IMR-90 (cell line): Measurements from ENCODE around the gene MSI1. TPM values are rescaled to one million over a fixed set of nuclear protein-coding genes. Genes with fewer than 3 reads are reported as not detected.
A peak's percentile ranks its signal among the peaks of the same experiment; 100 is the strongest.

ENCODE experiments used
- ATAC-seq: fragments of 200-7000 bp; cut with Tn5 transposase; 2 replicates; pipeline ENCODE4 v1.9.1; 2020; ENCODE audit warnings: low read depth, mild to moderate bottlenecking, moderate library complexity
- BruUV-seq: library from RNA; stranded (reverse); fragments of 400-500 nt; replicated peaks from 2 replicates; lab custom pipeline; 2021; lab: Mats Ljungman, UMichigan
- CTCF ChIA-PET: fragments of 300-600 bp; formaldehyde crosslinking; extraction: SDS; loops from one replicate; lab custom pipeline; 2021; ENCODE audit warnings: antibody characterized with exemption; lab: Yijun Ruan, JAX
- POLR2A ChIA-PET: fragments of 300-600 bp; sonication (Branson Sonifier 250); formaldehyde crosslinking; loops from one replicate; lab custom pipeline; 2022; ENCODE audit warnings: antibody characterized with exemption; ENCODE audit not compliant: unreplicated experiment; lab: Charles Lee
- DNase-seq: peaks from one replicate; pipeline ENCODE4 v3.0.0; 2013
- H2AFZ ChIP-seq: replicated peaks from 2 replicates; pipeline ENCODE3; 2013; ENCODE audit warnings: low read length, mild to moderate bottlenecking; ENCODE audit not compliant: poor library complexity
- H2AK5ac ChIP-seq: 2 replicates; pipeline ENCODE4 v1.6.1; 2013; ENCODE audit warnings: low read depth, low read length, inconsistent platforms
- H2AK9ac ChIP-seq: replicated peaks from 2 replicates; pipeline ENCODE3; 2013; ENCODE audit warnings: mild to moderate bottlenecking, low read depth, low read length, moderate library complexity; ENCODE audit not compliant: poor library complexity
- H2BK120ac ChIP-seq: 2 replicates; pipeline ENCODE4 v1.6.1; 2013; ENCODE audit warnings: low read depth, low read length, inconsistent platforms
- H2BK15ac ChIP-seq: 3 replicates; pipeline ENCODE4 v1.6.1; 2013; ENCODE audit warnings: low read depth, low read length, inconsistent platforms
- H2BK20ac ChIP-seq: 2 replicates; pipeline ENCODE4 v1.6.1; 2013; ENCODE audit warnings: low read depth, mild to moderate bottlenecking, inconsistent platforms, low read length, moderate library complexity
- H2BK5ac ChIP-seq: 2 replicates; pipeline ENCODE4 v1.6.1; 2013; ENCODE audit warnings: mild to moderate bottlenecking, low read depth, low read length, inconsistent platforms; ENCODE audit not compliant: poor library complexity, severe bottlenecking
- H3K14ac ChIP-seq: replicated peaks from 2 replicates; pipeline ENCODE4 v1.6.1; 2013; ENCODE audit warnings: low read depth, low read length, inconsistent platforms
- H3K18ac ChIP-seq: 2 replicates; pipeline ENCODE4 v1.6.1; 2013; ENCODE audit warnings: low read depth, low read length, control low read depth
- H3K23ac ChIP-seq: 2 replicates; pipeline ENCODE4 v1.6.1; 2013; ENCODE audit warnings: low read depth, low read length, inconsistent platforms
- H3K27ac ChIP-seq: 2 replicates; pipeline ENCODE4 v1.5.1; 2013; ENCODE audit warnings: mild to moderate bottlenecking, control low read depth, low read length; ENCODE audit not compliant: insufficient read depth
- H3K27me3 ChIP-seq: 2 replicates; pipeline ENCODE4 v1.6.1; 2013; ENCODE audit warnings: low read length; ENCODE audit not compliant: control insufficient read depth, insufficient read depth
- H3K36me3 ChIP-seq: 2 replicates; pipeline ENCODE4 v1.6.1; 2013; ENCODE audit warnings: low read length, mixed read lengths; ENCODE audit not compliant: control insufficient read depth, insufficient read depth
- H3K4ac ChIP-seq: 2 replicates; pipeline ENCODE4 v1.6.1; 2013; ENCODE audit warnings: low read depth, low read length, inconsistent platforms
- H3K4me1 ChIP-seq: 2 replicates; pipeline ENCODE4 v1.6.1; 2013; ENCODE audit warnings: low read length, mixed read lengths; ENCODE audit not compliant: control insufficient read depth, insufficient read depth
- H3K4me2 ChIP-seq: 2 replicates; pipeline ENCODE4 v1.6.1; 2013; ENCODE audit warnings: low read depth, mild to moderate bottlenecking, control low read depth, low read length, moderate library complexity
- H3K4me3 ChIP-seq: 2 replicates; pipeline ENCODE4 v1.5.1; 2013; ENCODE audit warnings: low read depth, mild to moderate bottlenecking, control low read depth, low read length, moderate library complexity; ENCODE audit not compliant: insufficient read depth
- H3K56ac ChIP-seq: 2 replicates; pipeline ENCODE4 v1.6.1; 2013; ENCODE audit warnings: low read length, inconsistent platforms; ENCODE audit not compliant: insufficient read depth; ENCODE audit errors: extremely low read depth
- H3K79me1 ChIP-seq, 2 experiments: 2 replicates each; pipeline ENCODE4 v1.6.1; 2013; ENCODE audit warnings: low read length in 2 of 2, inconsistent platforms in 1 of 2, low read depth in 1 of 2
- H3K9ac ChIP-seq: 2 replicates; pipeline ENCODE4 v1.6.1; 2013; ENCODE audit warnings: low read depth, low read length, control low read depth
- H3K9me1 ChIP-seq: 2 replicates; pipeline ENCODE4 v1.6.1; 2013; ENCODE audit warnings: low read length, inconsistent platforms; ENCODE audit not compliant: insufficient read depth
- H3K9me3 ChIP-seq: 2 replicates; pipeline ENCODE4 v1.6.1; 2013; ENCODE audit warnings: low read length; ENCODE audit not compliant: control insufficient read depth, insufficient read depth
- H4K20me1 ChIP-seq: 2 replicates; pipeline ENCODE4 v1.6.1; 2013; ENCODE audit warnings: low read length, inconsistent platforms; ENCODE audit not compliant: insufficient read depth
- H4K5ac ChIP-seq: 2 replicates; pipeline ENCODE4 v1.6.1; 2013; ENCODE audit warnings: mild to moderate bottlenecking, low read depth, low read length, control low read depth
- H4K8ac ChIP-seq, 2 experiments: 2 replicates each; pipeline ENCODE4 v1.6.1; 2013; ENCODE audit warnings: low read depth in 2 of 2, low read length in 2 of 2, control low read depth in 1 of 2, inconsistent platforms in 1 of 2
- H4K91ac ChIP-seq: 2 replicates; pipeline ENCODE4 v1.6.1; 2013; ENCODE audit warnings: low read depth, low read length, inconsistent platforms; ENCODE audit not compliant: insufficient read depth
- BHLHE40 ChIP-seq: fragments of 150-350 bp; IDR thresholded peaks from 2 replicates; pipeline ENCODE4 v1.6.1; 2016; ENCODE audit warnings: mild to moderate bottlenecking, low read depth, low read length
- CHD1 ChIP-seq: IDR thresholded peaks from 2 replicates; pipeline ENCODE4 v1.6.1; 2012; ENCODE audit warnings: low read depth, low read length, improper control_type of control experiment
- MAFK ChIP-seq: IDR thresholded peaks from 2 replicates; pipeline ENCODE4 v1.6.1; 2012; ENCODE audit warnings: low read depth, low read length, improper control_type of control experiment
- MXI1 ChIP-seq: IDR thresholded peaks from 2 replicates; pipeline ENCODE4 v1.6.1; 2012; ENCODE audit warnings: low read depth, mild to moderate bottlenecking, low read length, moderate library complexity, borderline replicate concordance
- NFE2L2 ChIP-seq: fragments of 150-350 bp; IDR thresholded peaks from 2 replicates; pipeline ENCODE4 v1.6.1; 2016; ENCODE audit warnings: low read depth, mild to moderate bottlenecking, low read length
- RAD21 ChIP-seq: IDR thresholded peaks from 2 replicates; pipeline ENCODE4 v1.6.1; 2012; ENCODE audit warnings: low read length, improper control_type of control experiment
- RCOR1 ChIP-seq: IDR thresholded peaks from 2 replicates; pipeline ENCODE4 v1.6.1; 2012; ENCODE audit warnings: mild to moderate bottlenecking, low read length, improper control_type of control experiment; ENCODE audit not compliant: insufficient replicate concordance
- RFX5 ChIP-seq: IDR thresholded peaks from 2 replicates; pipeline ENCODE4 v1.8.0; 2012; ENCODE audit warnings: low read depth, mild to moderate bottlenecking, low read length, moderate library complexity
- WGBS, 2 experiments: methylation state at CpG; one replicate each; pipeline versions ENCODE4 v1.1.5 to v1.1.7; 2013; ENCODE audit warnings: missing lambda C conversion rate in 2 of 2; ENCODE audit not compliant: insufficient read length in 1 of 2; ENCODE audit errors: extremely low coverage in 2 of 2; 5-methylcytosine and 5-hydroxymethylcytosine counted together
- dilution Hi-C: fragments of 300-500 bp; cut with HindIII; formaldehyde crosslinking; loops from one replicate; pipeline ENCODE4 v1.14.3; 2018; ENCODE audit warnings: low sequenced_read_pairs; ENCODE audit not compliant: unreplicated experiment
- in situ Hi-C: fragments of 300-500 bp; cut with MboI; formaldehyde crosslinking; loops from 3 replicates; pipeline ENCODE4 v1.14.3; 2019; ENCODE audit warnings: low sequenced_read_pairs, inconsistent platforms, mixed read lengths
- intact Hi-C: fragments of 100-400 bp; cut with micrococcal nuclease; formaldehyde crosslinking; loops from 2 replicates; pipeline ENCODE4 v1.10.0; 2022
- polyA plus RNA-seq, 3 experiments: library from polyadenylated mRNA; depleted of rRNA; stranded (reverse); fragments of >200 nt; gene quantifications; 2 replicates each; pipeline ENCODE4 v1.2.3, GENCODE V29; 2012; ENCODE audit warnings: low replicate concordance in 1 of 3
- total RNA-seq: library from RNA; depleted of rRNA; stranded (reverse); fragments of >200 nt; gene quantifications from 2 replicates; pipeline ENCODE4 v1.2.3, GENCODE V29; 2012

Gene MSI1
- total and polyA plus RNA-seq, 2 of the 4 experiments (the other 2 are of a cell fraction): not detected

DNA sequence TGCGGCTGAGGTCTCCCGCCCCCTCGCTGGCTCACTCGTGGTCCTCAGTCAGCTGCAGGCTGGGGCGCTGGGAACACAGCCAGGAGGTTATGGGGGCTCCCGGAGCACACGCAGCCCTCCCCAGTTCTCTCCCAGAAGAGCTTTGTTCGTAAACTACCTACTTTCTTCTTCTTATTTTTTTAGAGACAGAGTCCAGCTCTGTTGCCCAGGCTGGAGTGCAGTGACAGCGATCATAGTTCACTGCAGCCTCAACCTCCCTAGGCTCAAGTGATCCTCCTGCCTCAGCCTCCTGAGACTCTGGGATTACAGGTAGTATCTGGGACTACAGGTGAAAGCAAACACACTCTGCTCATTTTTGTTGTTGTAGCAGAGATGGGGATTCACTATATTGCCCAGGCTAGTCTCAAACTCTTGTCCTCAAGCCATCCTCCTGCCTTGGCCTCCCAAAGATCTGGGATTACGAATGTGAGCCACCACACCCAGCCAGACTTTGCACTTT lies 25.9 kb downstream of the MSI1 start:
- Histone ChIP-seq H2AFZ (peak overlapping the region; percentile 32), H3K27me3 (peaks cover 30% of the 10 kb centered on the region), H3K4me2 (no peak overlapping the region), H3K56ac (no peak overlapping the region), H2AK5ac (no peak overlapping the region), H3K18ac (no peak overlapping the region), H4K5ac (no peak overlapping the region), H4K8ac (no peak overlapping the region), H3K4me3 (no peak overlapping the region), H3K79me1 (no peaks in the 10 kb centered on the region), H3K9me1 (no peaks in the 10 kb centered on the region), H2BK120ac (no peak overlapping the region), H2BK5ac (no peak overlapping the region), H4K91ac (no peak overlapping the region), H3K23ac (no peak overlapping the region), H3K36me3 (no peaks in the 10 kb centered on the region), H2BK15ac (no peak overlapping the region), H2BK20ac (no peak overlapping the region), H3K9ac (no peak overlapping the region), H3K27ac (no peak overlapping the region), H3K14ac (no peak overlapping the region), H4K20me1 (no peaks in the 10 kb centered on the region), H2AK9ac (no peak overlapping the region), H3K4ac (no peak overlapping the region), H3K9me3 (no peaks in the 10 kb centered on the region), H3K4me1 (no peaks in the 10 kb centered on the region)
- DNase-seq (no peak), ATAC-seq (no peak)
- in situ Hi-C loops: loop anchor here (25.0 kb wide), 1 partner anchor 94 kb away; the partner anchor contains the start of genes COX6A1, GATC and TRIAP1
- TF ChIP-seq RAD21 (no peak), MAFK (no peak), RCOR1 (no peak), CHD1 (no peak), RFX5 (no peak), BHLHE40 (no peak), MXI1 (no peak), NFE2L2 (no peak)
- dilution Hi-C loops: no loop called here
- BruUV-seq: no TSS peak
- 46% methylated on average over 6 of the region's 10 CpGs; no CpG with 5 or more reads in 1 of the 2 experiments for WGBS, 2 experiments
- CTCF ChIA-PET: no interaction called here
- intact Hi-C loops: no loop called here
- POLR2A ChIA-PET: no interaction called here
